ENCODE data around the gene ETHE1.
"Not testable (repeated sequence)": the region's sequence is repeated elsewhere in the genome, so short reads cannot be mapped to it uniquely, and the experiment has no call there.

Gene ETHE1

DNA sequence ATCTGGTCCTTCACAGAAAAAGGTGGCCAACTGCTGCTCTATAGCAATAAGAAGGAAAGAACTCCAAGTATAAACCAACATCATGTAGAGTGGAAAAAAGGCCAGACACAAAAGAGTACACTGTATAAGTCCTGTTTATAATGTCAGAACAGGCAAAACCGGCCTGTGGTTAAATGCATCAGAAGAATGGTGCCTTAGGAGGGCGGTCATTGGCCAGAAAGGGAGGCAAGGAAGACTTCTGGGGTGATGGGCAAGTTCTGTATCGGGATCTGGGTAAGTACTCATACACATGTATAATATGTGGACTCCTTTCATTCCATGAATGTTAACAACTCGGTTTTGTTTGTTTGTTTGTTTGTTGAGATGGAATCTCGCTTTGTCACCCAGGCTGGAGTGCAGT lies 4.1 kb downstream of the ETHE1 start:
- no peak for DNase-seq

DNA sequence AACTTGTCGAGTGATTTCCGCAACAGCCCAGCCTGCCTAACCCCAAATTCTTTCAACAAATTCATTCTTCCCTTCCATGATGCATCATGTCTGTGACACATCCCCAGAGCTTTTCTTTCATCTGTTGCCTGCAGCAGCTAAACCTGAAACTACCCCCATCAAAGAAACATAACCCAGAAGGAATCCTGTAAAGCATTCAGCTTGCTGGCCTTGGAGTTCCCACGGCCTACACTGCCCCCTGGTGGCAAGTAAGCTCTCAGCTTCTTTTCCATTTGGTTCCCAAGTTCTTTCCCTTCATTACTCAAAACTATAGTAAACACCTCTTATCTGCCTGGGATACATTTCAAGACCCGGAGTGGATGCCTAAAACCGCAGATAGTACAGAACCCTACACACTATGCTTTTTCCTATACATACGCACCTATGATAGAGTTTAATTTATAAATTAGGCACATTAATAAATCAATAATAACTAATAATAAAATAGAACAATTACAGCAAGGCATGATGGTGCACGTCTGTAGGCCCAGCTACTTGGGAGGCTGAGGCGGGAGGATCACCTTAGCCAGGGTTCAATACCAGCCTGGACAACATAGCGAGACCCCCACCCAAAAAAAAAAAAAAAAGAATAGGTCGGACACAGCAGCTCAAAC lies 7.4 kb downstream of the ETHE1 start:
- DNase-seq, result no peak

DNA sequence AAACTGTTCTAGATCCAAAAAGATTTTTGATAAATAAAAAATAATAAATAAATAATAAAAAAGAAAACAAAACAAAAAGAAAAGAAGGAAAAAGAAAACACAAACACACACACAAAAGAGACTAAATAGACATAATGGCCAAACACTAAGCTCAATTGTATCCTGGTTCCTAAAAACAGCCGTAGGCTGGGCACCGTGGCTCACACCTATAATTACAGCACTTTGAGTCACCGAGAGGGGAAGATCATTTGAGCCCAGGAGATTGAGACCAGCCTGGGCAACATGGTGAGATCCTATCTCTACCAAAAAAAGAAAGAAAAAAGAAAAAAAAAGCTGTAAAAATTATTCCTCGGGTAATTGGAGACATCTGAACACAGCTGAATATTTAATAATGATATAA lies 8.9 kb downstream of the ETHE1 start:
- no peak for DNase-seq

DNA sequence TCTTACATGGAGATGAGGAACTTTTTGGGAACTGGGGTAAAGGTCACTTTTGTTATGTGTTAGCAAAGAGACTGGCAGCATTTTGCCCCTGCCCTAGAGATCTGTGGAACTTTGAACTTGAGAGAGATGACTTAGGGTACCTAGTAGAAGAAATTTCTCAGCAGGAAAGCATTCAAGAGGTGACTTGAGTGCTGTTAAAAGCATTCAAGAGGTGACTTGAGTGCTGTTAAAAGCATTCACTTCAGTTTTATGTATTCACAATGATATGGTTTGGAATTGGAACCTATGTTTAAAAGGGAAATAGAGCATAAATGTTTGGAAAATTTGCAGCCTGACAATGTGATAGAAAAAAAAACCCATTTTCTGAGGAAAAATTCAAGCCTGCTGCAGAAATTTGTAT lies 14.6 kb downstream of the ETHE1 start:
- DNase-seq, result not testable (repeated sequence)

DNA sequence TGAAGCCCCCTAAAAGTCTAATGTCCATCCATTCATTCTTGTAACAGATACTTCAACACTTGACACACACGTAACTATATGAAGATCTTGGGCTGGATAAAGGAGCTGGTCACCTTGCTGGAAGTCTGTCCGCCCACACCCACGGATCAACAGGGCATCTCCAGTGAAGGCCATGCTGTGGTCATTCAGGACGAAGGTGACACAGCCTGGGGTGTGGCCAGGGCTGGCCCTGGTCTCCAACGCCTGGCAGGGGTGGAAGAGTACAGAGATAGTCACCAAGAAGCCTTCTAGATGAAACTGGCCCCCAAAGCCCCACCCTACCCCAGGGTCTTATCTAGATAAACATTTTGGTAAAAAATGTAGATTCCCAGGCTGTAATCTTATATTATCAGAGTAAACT lies 15.7 kb downstream of the ETHE1 start:
- DNase-seq, result no peak

DNA sequence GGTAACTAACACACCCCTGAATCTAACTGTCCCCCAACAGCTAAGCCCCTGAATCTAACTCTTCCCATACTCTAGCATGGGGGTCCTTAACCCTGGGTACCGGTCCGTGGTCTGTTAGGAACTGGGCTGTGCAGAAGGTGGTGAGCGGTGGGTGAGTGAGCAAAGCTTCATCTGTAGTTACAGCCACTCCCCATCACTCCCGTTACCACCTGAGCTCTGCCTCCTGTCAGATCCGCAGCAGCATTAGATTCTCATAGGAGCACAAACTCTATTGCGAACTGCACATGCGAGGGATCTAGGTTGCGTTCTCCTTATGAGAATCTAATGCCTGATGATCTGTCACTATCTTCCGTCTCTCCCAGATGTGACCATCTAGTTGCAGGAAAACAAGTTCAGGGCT lies 16.3 kb downstream of the ETHE1 start:
- no peak for DNase-seq

DNA sequence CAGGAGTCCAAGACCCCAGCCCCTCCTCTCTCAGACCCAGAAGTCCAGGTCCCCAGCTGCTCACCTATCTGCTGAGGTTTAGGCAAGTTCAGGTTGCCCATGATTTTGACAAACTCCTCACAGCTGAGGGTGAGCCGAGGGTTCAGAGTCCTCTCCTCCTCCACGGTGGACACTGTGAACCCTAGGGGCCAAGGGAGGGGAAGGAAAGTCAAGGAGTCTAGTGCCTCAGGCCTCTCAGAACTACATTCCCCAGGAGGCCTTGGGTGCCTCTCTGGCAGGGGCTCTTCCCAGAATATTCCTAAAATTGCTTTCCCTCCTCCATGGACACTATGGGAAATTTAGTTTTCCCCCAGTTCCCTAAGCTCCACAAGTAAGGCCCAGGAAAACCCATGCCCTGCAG lies 19.1 kb downstream of the ETHE1 start:
- DNase-seq, result no peak

DNA sequence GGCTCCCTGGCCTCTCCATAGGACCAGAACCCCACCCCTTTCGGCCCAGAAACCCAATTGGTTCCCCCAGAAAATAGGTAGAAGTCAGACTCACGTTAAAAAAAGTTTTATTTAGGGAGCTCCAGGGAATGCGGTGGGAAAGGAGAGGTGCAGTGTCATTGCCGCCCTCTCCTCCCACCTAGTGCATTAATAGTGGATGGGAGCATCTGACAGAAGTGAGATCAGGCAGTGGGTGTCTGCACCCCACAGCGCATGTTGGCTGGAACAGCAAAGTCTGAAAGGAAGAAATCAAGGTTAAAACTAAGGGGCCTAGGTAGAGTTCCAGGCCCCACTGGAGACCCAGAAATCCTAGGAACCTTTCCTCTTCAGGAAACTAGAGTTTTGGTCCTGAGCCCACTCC lies 20.4 kb downstream of the ETHE1 start:
- DNase-seq, result no peak

DNA sequence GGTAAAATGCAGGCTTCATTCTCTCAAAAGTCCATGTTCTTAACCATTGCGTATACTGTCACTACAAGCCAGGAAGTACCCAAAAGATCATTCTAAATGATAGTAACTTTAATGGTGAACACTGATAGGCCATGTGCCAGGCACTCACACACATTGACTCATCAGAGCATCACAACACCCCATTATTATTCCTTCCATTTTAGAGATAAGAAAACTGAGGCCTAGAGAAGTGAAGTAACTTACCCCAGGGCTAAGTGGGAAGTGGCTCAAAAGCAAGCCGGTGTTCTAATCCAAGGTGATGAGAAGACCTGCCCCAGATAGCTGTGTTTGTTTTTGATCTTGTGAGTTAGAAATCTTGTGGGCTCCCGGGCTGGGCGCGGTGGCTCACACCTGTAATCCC lies 21.1 kb downstream of the ETHE1 start:
- no peak for DNase-seq

DNA sequence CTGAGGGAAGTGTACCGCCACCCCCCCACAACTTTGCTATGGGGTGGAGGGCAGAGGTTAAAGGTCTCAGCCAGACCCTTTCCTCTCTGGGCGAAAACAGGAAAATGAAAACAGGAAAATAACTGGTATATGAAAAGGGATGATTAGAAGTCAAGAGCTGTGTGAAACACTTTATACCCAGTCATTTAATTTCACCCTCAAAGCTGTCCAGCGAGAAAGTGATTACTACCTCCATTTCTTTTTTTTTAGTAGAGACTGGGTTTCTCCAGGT lies 21.9 kb downstream of the ETHE1 start:
- DNase-seq, result no peak

DNA sequence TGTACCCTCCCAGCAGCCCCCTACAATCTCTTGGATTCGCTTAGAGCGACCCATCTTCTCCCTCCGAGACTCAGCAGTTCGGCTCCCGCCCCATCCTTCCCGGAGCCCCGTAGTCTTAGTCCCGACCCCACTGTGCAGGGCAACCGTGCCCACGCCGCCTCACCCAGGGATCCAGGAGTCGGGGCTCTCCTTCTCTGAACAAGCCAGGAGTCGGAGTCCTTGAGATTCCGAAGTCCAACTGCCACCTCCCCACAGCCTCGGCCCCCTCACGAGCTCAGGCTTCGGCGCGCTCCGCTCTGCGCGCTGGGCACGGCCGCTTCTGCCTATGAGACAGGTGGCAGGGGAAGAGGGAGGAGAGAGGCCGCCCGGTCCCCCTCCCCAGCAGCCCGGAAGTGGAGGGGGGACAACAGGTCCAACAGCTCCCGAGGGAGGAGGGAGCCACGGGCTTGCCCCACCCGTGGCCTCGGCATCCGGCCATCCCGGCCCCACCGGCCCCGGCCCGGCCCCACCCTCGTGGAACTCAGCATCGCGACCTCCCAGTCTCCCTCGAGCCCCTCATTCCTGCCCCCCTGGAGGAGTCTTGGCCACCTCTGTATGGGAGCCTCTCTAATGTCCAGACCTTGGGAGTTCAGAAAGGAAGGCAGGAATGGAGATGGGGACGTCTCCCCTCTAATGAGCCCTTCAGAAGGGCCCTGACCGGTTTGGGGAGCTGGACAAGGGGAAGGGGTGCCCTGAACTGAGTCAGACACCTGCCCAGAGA lies 22.4 kb downstream of the ETHE1 start, which contains the start of gene PHLDB3:
PHLDB3 (minus strand) TSS at position 321 of the 760 bp plus-strand sequence. CDS start 628 bp downstream, outside the sequence.
- peak; percentile 53 for DNase-seq

DNA sequence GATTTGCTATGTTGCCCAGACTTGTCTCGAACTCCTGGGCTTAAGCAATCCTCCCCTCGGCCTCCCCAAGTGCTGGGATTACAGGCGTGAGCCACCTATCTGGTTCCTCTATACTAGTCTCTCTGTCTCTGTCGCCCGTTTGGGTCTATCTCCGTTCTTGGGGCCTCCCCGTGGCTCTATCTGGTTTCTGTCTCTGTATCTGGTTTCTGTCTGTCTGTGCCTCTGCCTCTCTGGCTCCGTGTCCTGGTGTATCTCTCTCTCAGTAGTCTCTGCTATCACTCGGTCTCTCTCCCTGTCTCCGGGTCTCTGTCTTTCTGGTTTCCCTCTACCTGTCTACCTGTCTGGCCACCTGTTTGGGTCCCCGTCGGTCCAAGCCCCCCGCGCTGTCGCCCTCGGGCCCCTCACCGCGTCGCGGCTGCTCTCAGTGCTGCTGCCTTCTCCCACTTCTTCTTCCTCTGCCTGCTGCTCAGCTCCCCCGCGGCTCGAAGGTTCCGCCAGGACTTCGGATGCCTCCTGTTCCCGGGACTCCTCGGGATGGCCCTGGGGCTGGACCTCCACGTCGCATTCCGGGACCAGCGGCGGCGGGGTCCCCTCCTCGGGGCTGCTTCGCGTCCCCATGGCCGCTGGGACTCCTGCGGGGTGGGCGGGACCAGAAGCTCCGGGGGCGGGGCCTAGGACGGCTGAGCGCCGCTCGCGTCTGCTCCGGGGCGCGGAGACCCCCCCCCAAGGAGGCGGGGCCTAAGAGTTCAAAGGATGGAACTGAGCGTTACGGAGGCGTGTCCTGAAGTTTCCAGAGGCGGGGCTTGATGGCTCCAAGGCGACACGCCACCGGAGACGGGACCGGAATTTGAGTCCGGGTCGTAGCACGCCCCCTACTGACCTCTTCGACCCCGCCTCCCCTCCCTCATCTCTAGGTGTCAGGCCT lies 23.2 kb downstream of the ETHE1 start:
- DNase-seq, result peak; percentile 66

DNA sequence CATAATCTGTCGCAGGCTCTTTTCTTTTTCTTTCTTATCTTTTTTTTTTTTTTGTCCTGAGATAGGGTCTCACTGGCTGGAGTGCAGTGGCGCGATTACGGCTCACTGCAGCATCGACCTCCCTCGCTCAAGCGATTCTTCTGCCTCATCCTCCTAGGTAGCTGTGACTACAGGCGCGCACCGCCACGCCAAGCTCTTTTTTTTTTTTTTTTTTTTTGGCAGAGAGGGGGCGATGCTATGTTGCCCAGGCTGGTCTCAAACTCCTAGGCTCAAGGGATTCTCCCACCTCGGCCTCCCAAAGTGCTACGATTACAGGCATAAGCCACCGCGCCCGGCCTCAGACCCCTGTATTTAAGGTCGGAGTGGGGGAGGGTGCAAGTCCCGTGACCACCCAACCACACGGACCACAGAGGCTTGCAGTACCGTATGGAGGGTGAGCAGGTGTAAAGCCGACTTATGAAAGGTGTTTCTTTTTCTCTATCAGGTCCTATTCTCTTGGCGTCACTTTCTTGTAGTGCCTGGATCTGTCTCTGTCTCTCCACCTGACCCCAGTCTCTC lies 24.5 kb downstream of the ETHE1 start:
- DNase-seq, result no peak

DNA sequence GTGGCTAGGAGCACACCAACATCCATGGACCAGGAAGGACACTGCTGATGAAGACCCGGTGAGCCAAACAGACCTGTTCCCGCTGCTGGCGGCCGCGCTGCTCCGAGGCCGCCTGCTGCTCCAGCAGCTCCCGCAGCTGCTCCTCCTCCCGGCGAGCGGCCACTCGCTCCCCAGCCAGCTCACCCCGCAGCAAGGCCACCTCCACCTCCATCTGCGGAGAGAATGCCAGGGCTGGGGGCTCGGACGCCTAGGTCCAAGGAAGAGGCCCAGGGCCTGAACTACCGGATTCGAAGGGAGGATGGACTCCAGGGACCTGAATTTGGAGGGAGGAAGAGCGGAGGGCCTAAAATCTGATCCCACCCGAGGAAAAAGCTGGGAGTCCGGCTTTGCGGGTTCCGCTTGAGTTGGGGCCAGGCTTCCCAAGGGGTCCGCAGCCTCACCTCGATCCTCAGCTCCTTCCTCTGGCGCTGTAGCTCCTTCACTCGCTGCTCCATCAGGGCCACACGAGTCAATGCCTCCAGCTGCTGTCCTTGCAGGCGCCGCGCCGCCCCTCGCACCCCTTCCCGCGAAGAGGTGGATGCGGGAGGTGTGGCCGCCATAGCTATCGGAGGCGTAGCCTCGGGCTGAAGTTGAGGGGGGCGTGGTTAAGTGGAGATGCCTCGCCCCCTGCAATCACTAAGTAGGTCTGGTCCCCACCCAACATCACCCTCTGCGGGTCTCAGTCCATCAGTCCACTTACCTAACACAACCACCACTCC lies 25.2 kb downstream of the ETHE1 start:
- DNase-seq, result no peak

DNA sequence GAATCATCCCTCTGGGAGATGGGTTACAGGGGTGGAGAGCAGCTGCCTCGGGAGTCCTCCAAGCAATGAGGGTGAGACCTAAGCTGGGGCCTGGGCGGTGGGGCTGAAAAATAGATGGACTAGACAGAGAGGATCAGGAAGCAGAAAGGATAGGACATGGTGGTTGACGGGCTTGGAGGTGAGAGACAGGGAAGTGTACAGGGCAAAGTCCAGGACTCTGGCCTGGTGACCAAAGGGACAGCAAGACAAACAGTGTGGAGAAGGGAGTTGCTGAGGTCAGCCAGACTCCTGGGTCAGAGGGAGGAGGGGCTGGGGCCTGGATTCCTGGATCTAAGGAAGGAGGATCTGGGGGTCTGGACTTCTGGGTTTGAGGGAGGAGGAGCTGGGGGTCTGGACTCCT lies 28.0 kb downstream of the ETHE1 start:
- no peak for DNase-seq

DNA sequence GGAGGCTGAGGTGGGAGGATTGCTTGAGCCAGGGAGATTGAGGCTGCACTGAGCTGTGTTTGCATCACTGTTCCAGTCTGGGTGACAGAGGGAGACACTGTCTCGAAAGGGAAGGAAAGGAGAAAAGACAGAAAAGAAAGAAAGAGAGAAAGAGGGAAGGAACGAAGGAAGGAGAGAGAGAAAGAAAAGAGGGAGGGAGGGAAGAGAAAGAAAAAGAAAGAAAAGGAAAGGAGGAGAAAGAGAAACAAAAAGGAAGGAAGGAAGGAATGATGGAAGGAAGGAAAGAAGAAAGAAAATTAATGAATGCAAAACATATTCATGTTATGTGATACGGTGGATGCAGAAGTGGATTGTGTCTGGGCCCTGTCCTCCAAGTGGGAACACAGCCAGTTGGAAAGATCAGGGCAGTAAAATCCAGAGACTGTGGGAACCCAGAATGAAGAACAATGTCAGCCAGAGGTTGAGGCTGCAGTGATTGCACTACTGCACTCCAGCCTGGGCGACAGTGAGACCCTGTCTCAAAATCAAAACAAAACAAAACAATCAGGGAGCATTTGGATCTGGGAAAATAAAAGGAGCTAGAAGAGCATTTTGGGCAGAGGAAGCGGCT lies 28.7 kb downstream of the ETHE1 start:
- no peak for DNase-seq

DNA sequence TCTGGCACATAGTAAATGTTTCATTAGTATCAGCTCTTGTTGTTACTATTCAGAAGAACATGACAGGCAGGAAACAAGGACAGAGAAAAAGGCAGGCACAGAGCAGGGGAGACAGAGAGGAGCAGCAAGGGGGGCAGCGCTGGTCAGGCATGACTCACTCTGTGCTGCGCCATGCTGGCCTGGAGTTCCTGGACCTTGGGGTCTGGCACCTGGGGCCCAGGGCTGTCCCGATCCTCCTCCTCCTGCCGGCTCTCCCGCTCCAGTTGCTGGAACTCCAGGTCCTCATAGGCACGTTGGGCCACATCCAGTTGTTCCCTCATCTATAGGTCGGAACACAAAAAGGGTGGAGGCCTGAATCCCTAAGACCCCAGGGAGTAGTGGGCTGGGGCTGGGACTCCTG lies 30.0 kb downstream of the ETHE1 start:
- no peak for DNase-seq

DNA sequence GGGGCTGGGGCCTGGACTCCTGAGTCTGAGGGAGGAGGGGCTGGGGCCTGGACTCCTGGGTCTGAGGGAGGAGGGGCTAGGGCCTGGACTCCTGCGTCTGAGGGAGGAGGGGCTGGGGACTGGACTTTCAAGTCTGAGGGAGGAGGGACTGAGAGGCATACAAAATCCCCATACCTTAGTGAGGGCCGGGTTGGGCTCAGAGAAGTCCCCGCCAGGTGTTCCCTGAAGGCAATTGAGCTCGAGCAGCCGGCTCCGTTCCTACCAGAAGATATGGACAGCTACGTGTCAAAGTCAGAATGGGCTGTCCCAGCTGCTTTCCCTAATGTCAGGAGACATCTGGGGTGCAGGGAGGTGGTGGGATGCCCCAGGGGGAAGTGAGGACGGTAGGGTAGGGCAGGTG lies 31.9 kb downstream of the ETHE1 start:
- DNase-seq, result no peak

DNA sequence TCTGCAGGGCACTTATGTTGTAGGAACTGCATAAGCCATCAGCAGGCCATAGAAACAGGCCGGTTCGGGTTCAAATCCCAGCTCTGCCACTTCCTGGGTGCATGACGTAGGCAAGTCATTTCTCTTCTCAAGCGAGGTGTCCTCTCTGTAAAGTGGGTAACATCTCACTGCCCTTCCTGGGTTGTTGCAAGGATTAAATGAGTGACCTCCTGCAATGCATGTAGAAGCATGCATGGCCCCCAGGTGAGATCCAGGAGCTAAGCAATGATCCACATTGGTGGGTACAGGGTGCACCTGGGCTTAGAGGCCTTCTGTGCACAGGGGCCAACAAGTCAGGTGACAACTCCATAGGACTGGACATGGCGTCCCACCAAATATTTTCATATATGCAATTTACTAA lies 36.2 kb downstream of the ETHE1 start:
- no peak for DNase-seq

DNA sequence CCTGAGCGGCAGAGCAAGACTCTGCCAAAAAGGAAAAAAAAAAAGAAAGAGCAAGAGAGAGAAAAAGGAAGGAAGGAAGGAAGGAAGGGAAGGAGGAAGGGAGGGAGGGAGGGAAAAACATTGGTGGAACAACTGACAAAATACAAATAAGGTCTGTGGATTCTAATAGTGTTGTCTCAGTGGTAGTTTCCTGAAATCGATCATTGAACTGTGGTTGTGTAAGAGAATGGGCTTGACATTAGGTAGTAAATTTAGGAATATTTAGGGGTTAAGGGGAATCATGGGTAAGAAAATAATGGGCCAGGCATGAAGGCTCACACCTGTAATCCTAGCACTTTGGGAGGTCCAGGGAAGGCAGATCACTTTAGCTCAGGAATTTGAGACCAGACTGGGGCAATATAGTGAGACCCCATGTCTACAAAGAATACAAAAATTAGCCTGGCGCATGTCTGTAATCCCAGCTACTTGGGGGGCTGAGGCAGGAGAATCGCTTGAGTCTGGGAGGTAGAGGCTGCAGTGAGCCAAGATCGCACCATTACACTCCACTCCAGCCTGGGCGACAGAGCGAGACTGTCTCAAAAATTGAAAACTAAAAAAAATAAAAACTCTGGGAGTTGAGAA lies 36.9 kb downstream of the ETHE1 start:
- no peak for DNase-seq

DNA sequence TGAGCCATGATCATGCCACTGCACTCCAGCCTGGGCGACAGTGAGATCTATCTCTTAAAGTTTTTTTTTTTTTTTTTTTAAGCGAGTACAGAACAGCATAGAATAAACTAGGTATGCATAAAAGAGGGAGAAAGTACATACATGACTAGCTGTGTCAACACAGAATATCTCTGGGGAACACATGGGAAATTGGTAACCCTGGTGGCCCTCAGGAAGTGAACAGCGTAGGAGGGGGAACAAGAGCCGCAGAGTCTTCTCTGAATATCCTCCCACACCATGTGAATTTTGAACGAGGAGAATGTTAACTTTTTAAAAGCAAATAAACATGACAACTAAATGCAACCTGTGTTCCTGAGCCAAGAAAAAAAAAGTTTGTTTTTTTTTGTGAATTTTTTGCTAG lies 37.7 kb downstream of the ETHE1 start:
- DNase-seq, result no peak

DNA sequence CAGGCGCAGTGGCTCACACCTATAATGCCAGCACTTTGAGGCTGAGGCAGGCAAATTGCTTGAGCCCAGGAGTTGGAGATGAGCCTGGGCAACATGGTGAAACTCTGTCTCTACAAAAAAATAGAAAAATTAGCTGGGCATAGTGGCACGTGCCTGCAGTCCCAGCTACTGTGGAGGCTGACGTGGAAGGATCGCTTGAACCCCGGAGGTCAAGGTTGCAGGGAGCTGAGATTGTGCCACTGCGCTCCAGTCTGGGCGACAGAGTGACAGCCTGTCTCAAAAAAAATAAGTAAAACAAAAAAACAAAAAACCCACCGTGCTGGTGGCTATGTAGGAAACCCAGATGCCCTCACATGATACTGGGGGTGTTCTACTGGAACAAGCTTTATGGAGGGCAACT lies 38.8 kb downstream of the ETHE1 start:
- DNase-seq, result no peak
